HG03064 (cell line): ENCODE measurements around the gene RANBP3.

Experiments used
- ATAC-seq: cut with Tn5 transposase; IDR thresholded peaks from one replicate; pipeline ENCODE4 v1.9.1; 2021; ENCODE audit warnings: low read depth; ENCODE audit not compliant: unreplicated experiment

The RANBP3 gene

GRCh38 chr19:5932146-5932545 is 45.8 kb downstream of the RANBP3 start:
- ATAC-seq = no peak

DNA sequence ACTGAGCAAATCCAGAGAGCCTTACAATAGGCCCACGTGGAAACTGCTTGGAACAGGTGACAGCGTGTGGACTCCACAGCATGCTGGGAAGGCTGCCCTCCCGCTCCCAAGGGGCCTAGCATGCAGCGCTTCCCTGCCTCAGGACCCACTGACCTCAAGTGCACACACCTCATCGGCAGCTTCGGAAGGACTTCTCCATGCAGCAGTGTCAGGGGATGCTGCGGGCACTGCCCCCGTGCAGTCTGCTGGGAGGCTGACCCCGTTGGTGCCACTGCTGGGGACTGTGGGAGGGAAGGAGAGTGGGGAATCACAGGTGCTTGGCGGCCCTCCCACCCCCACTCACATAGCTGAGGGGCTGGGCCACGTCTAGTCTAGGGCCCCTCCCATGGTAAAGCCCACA is 46.7 kb downstream of the RANBP3 start:
- ATAC-seq = no peak

DNA sequence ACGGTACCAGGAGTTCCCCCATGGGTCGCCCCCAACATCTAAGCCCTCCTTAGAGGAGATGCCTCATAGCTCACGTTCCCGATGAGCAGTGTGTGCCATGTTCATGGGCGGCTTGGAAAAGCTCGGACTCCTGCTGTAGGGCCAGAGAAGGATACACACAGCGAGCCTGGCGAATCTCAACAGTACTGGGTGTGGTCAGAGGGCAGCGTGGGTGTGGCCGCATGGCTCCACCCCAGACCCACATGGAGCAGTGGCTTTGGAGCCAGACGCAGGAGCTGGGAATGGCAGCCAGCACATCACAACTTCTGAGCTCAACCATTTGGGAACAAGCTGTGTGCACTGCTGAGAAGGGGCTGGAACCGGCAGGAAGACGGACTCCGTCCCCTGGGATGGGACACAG is 48.3 kb downstream of the RANBP3 start:
- ATAC-seq = no peak

DNA sequence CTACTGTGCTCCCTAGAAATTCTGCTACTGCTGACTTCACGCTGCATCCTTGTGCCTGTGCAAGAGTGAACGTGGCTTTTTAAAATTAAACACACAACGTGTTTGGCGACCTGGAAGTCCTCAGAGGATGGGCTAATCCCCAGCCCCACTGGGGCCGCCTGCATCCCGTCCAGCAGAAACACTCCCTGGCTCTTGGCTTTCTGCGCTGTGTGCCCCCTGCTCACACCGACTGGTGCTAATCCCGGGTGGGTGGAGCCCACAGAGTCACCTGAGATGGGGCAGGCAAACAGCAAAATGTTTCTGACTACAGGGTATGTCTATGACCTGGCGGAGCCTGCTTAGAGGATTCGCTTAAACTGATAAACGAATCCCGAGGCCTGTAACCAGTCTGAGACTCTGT is 48.8 kb downstream of the RANBP3 start:
- no peak for ATAC-seq

GRCh38 chr19:5927441-5927821 is 50.5 kb downstream of the RANBP3 start:
- ATAC-seq = no peak

- ATAC-seq = no peak
Observed at GRCh38 chr19:5926641-5927440, 51.1 kb downstream of the RANBP3 start.

GRCh38 chr19:5925830-5926427 is 52.0 kb downstream of the RANBP3 start:
- ATAC-seq = no peak

GRCh38 chr19:5923356-5923755 is 54.6 kb downstream of the RANBP3 start:
- ATAC-seq = no peak

- no peak for ATAC-seq
Observed at GRCh38 chr19:5922161-5922545, 55.8 kb downstream of the RANBP3 start.

DNA sequence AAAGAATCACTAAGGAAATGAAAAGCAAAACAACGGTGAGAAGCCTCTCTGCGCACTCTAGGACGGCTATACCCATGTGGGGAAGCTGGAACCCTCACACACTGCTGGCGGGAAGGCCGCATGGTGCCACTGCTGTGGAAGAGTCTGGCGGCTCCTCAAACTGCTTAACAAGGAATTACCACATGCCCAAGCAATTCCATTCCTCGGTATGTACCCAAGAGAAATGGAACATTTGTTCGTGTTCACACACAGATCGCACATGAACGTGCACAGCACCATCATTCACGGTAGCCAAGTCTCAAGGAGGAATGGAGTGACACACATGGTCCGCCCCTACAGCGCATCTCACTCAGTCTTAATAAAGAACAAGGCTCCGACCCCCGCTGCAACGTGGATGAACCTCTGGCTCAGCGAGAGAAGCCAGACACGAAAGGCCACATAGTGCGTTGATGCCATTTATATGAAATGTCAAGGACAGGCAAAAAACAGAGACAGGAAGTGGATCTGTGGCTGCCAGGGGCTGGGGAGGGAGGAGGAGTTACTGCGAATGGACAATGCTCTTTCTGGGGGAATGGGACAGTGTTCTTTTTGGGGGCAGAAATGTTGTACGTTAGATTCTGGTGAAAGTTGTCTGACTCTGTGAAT is 56.3 kb downstream of the RANBP3 start:
- no peak for ATAC-seq

DNA sequence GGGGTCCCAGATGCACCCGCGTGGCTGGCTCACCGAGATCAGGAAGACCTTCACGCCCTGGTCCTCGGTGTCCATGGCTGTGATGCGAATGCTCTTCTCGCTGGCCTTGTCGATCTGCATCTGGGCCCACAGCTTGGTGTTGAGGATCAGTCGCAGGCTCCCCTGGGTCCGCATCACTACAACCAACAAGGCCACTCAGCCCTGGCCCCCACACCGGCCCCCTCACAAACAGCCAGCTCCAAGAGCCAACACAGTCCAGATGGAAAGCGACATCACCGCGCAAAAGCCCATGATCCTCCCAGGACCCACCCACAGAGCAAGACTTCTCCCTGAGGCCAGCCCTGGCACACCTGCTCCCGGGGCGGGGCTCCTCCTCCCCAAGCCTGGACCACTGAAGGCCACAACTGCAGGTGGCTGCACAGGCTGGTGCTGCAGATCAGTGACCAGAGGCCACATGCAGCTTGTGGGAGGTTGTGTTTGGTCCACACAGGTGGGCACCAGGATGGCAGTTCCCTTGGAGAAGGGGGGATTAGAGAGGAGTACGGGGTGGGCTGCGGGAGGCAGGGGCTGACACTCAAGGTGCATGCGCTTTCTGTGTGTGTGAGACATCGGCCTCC is 59.4 kb downstream of the RANBP3 start:
- ATAC-seq = no peak

GRCh38 chr19:5917431-5918107 is 60.4 kb downstream of the RANBP3 start:
- no peak for ATAC-seq

- no peak for ATAC-seq
Observed at GRCh38 chr19:5916181-5916708, 61.7 kb downstream of the RANBP3 start.

DNA sequence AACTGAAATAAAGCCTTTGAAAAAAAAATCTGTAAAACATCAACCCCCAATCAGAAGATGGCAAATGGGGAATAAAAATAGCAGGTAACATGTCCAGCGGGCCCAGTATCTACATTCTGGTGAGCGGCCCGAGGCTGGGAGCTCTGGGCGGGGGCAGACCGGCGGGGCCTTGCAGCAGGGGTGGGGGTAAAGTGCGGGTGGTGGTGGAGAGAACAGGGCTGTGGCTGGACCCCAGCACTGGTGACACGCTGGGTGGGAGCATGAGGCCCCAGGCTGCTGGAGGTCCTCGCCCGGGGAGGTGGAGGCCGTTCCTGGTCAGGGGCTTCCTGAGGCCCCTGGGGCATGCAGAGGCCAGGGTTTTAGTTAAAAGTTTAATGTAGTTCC is 62.2 kb downstream of the RANBP3 start:
- no peak for ATAC-seq

DNA sequence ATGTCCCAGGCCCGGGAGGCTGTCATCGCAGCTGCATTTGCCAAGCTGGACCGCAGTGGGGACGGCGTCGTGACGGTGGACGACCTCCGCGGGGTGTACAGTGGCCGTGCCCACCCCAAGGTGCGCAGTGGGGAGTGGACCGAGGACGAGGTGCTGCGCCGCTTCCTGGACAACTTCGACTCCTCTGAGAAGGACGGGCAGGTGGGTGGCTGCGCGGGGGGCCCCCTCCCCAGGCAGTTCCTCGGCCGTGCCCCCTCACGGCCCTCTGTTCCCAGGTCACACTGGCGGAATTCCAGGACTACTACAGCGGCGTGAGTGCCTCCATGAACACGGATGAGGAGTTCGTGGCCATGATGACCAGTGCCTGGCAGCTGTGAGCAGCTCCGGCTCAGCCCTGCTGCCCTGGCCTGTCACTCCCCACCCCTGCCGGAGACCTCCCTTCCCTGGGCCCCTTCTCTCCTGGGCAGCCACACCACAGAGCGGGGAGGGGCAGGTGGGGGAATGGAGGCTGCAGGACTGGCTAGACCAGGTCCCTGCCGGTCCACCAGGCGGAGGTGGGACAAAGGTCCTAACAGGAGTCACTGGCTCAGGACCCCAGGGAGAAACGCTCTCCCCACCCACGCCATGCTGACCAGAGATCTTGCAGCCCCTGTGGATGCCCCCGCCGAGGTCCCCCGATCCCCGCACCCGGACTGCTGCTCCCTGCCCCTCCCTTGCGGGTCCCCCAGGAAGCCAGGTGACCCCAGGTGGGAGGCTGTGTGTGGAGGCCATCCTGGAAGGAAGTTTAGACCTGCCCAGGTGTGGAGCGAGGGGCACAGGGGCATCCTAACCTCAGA is 62.8 kb downstream of the RANBP3 start:
- ATAC-seq = no peak

- ATAC-seq = no peak
Observed at GRCh38 chr19:5914358-5914774, 63.6 kb downstream of the RANBP3 start.

DNA sequence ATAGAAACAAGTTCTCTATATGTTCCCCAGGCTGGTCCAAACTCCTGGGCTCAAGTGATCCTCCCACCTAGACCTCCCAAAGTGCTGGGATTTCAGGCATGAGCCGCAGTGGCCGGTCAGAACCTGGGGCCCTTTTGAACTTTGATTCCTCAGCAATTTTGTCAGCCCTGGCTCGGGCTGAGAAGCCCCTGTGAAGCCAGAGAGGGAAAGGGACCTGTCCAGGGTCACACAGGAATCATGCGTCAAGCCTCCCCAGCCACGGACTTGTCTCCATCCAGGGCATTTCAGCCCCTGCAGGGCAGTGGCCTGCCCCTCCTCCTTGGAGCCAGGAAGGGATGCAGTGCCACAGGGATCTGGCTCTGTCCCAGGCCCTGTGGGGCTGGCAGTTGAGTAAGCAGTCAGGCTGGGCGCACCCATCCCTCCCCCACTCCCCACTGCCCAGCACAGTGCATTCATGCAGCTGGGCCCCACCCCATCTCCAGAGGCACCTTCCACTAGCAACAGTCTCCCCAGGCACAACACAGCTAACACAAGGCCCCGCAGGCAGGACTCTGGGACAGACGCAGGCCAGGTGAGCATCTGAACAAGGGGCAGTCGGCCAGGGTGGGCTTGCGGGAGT is 64.1 kb downstream of the RANBP3 start, which contains the start of gene CAPS:
TSS of gene CAPS (plus strand) at position 516 of the 619 bp plus-strand sequence. CDS start 153 bp downstream, outside the sequence.
- ATAC-seq = no peak

DNA sequence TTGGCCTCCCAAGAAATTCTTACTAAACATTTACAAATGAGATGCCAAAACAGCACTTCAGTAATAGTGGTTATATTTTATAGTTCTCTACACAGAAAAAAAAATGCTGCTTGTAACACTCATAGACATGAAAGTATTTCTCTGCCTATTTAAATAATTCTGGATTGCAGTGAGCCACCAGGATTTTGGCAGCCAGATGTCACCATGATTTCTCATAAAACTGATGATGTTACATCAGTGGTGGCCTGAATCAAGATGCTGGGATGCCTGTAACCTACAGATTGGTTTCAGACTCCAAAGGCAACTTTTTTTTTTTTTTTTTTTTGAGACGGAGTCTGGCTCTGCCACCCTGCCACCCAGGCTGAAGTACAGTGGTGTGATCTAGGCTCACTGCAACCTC is 66.6 kb downstream of the RANBP3 start:
- ATAC-seq = no peak

- no peak for ATAC-seq
Observed at GRCh38 chr19:5910638-5910907, 67.4 kb downstream of the RANBP3 start.
